NCI-H748 (cell line): ENCODE measurements around the gene DDX10.

Experiments used
- DNase-seq: peaks from one replicate; lab custom pipeline; 2025; ENCODE audit not compliant: unreplicated experiment; lab: John Stamatoyannopoulos, UW

DDX10 gene

GRCh38 chr11:108866781-108867180 lies 201.9 kb downstream of the DDX10 start:
- DNase-seq, result no peak

GRCh38 chr11:108870373-108871020 lies 205.6 kb downstream of the DDX10 start:
- no peak for DNase-seq

DNA sequence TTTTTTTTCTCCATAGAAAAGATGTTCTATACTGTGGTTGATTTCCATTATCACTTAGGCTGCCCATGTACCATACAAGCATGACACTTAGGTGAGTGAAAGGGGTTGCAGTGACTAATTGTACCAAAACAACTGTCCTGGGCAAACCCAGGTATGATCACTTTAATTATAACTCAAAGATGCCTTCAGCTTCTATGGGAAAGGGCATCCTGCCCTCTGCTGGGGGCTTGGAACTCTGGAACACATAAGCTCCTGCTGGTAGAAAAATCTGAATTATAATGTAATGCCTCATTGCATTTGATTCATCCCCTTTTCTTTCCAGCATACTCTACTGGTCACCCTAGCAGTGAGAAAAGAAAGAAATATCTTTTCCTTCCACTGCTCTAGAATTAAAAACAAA lies 206.3 kb downstream of the DDX10 start:
- DNase-seq, result peak; percentile 15

DNA sequence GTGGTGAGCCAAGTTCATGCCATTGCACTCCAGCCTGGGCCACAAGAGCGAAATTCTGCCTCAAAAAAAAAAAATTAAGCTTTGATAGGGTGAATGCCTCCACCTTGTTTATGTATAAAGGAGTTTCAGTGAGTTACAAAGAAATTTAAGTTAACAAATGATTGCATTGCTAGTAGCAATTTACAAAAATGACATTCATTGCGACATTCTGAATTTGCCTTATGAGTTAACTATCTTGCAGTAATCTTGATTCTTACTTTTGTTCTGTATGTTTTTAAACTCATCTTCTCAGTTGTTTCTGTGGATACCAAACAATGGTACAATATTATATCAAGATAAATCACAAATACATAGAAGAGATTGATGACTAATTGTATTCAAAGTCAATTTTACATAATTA lies 207.0 kb downstream of the DDX10 start:
- DNase-seq, result no peak

GRCh38 chr11:108872781-108873291 lies 208.0 kb downstream of the DDX10 start:
- DNase-seq, result no peak

GRCh38 chr11:108873310-108873709 lies 208.4 kb downstream of the DDX10 start:
- no peak for DNase-seq

DNA sequence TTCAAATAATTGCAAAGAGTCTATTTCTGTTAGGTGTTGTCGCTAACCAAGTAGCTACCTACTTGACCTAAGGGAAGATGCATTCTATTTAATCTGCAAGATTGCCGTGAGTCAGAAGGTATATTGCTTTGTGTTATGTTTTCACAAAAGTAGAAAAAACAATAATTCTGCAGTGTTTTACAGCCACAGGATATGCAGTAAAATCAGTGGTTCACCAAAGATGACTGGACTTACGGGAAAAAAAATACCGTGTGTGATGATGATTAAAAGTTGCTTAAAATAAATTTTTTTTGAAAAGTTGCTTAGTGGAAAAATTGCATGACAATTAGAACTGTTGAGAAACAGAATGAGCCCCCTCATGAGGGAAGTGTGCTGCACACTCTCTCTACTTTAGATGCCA lies 209.1 kb downstream of the DDX10 start:
- DNase-seq, result no peak

DNA sequence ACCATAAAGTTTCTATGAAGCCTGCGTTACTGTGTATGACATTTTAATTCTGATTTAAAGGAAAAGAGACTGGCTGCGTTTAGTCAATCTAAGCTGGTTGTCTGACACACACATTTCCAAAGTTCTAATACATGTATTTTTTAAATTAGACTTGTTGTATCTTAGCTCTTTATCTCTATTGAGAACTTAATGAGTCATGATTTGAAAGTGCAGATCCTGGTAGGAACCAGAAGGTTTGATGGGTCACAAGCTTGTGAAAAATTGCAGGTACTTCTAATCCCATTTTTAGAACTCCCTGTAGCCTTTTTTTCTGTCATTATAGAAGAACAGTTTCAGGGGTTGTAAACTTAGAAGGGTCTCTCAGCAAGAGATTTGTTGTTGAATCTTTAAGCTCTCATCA lies 210.3 kb downstream of the DDX10 start:
- DNase-seq, result no peak

DNA sequence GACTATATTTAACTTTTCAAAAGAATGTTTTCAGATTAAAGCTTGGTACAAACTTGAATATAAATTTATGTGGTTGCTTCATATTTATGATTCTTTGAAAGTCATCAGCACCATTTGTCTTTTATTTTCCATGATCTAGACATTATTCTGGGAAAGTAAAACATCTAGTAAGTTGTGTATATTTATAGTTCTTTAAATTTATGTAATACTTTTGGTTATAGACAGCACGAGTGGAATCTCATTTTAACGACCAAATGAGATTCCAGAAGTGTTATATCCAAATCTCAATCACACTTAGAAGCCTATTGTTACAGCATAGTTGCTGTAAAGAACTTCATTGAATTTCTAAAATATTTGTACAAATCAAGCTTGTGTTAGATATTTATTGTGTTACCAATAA lies 212.3 kb downstream of the DDX10 start:
- no peak for DNase-seq

DNA sequence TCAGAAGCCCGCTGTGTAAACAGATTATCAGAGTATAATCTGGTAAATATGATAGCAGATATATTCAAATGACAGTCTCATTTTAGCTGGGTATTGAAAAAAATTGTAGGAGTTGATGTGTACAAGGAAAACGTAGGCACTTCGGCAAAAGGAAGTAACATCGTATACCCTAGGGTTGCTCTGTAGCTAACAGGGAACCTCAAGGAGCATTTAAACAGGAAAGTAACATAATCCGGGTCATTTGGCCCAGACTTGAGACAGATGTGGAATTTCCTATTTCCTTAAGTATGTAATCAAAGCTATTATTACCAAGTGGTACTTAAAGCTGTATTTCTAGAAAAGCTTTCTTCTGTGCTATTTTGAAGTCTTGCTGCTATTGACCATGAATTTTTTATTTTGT lies 215.6 kb downstream of the DDX10 start:
- DNase-seq, result no peak

- no peak for DNase-seq
These were observed 216.3 kb downstream of the DDX10 start for GRCh38 chr11:108881131-108881530.

- no peak for DNase-seq
These were observed 217.5 kb downstream of the DDX10 start for GRCh38 chr11:108882211-108882831.

DNA sequence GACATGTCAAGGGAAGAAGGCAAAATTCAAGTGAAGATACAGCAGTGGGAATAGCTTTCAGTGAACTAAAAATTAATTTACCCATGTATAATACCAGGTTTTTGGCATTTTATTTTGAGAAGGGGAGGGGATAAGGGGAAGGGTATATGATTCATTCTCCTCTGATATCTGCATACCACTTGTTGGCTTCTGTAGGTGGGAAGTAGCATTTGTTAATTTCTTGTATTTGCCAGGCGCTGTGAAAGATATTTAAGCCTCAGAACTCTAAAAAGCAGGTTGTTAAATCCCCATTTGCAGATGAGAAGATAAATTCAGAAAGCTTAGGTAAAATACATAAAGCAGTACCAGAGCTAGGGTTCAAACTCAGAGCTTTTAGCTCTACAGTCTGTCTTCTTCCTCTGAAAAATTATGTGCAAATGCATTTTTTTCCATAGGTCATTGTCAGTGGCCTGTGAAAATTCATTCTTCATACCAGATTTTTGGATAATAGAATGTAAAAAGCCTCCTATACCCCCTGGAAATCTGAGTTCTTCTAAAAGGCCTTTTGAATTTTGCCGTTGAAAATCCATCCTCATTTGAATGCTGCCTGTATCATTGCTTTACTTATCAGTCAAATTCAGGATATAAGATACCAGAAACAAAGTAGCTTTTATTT lies 221.3 kb downstream of the DDX10 start:
- no peak for DNase-seq

GRCh38 chr11:108886660-108887009 lies 221.8 kb downstream of the DDX10 start:
- no peak for DNase-seq

GRCh38 chr11:108887436-108888238 lies 222.8 kb downstream of the DDX10 start:
- DNase-seq, result no peak

DNA sequence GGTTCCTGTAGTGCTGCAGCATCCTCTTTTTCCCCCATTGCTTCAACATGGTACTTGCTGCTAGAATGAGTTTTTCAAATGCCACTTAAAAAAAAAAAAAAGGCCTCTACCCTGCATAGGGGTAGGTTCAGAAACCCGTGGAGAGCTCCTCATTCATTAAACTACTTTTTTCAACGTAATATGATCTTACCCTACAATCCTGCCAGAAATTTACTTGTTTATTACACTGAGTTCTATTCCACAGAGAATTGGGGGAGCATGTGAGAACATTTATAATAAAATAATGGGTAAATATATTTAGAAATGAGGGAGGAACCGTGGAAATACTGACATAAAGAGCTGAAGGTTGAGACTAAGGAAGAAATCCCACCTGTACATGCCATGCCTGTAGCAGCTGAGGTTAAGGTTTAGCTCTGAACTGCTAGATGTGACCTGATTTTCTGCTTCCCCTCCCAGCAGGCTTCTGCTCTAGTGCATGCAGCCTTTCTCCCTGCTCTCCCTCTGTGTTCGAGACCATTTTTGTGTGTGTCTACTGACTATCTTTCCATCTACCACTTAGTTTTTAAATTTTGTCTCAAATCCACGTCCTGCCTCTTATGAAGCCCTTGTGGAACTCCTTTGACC lies 225.7 kb downstream of the DDX10 start:
- DNase-seq, result no peak

DNA sequence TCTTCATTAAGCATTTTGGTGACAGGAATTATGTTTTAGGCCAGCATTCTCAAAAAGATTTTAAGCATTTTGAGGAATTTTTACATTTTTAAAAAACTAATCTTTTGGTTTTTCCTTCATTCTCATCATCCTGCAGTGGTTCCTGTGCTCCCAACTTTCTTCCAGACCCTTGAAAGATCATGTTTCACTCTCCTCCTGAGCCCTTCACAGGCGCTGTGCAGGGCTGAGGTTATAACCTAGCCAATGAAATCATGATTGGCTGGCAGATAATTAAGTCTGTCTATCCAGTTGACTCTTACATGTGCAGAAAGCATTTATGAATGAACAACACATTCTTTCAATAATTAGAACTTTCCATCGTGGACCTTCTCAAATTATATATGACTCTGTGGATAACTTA lies 226.3 kb downstream of the DDX10 start:
- no peak for DNase-seq

GRCh38 chr11:108891909-108892511 lies 227.1 kb downstream of the DDX10 start:
- DNase-seq, result no peak

- no peak for DNase-seq
These were observed 231.0 kb downstream of the DDX10 start for GRCh38 chr11:108895579-108896480.

DNA sequence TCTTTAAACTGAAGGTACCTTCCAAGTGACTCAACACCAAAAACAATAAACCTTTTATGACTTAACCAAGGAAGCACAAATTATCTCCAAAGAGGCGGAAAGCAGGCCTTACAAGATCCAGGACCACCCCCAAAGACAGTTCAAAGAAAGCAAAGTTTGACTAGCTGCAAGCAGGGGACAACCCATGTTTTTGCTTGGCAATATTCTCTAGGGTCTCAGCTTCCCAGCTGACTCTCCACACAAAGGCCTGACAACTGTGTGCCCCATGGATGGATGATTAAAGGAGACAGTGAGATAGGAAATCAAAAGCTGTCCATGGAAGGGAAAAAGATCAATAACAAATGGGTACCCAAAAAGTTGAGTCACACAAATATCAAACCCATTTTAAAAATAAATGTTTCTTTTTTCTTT lies 232.2 kb downstream of the DDX10 start:
- DNase-seq, result no peak
